DMS153 treated with DMSO at 0.1 percent for 48 hours (cell line): ENCODE measurements around the gene HOXB7.

ENCODE experiments used
- DNase-seq: peaks from one replicate; lab custom pipeline; 2025; ENCODE audit not compliant: unreplicated experiment; lab: John Stamatoyannopoulos, UW

Gene HOXB7

DNA sequence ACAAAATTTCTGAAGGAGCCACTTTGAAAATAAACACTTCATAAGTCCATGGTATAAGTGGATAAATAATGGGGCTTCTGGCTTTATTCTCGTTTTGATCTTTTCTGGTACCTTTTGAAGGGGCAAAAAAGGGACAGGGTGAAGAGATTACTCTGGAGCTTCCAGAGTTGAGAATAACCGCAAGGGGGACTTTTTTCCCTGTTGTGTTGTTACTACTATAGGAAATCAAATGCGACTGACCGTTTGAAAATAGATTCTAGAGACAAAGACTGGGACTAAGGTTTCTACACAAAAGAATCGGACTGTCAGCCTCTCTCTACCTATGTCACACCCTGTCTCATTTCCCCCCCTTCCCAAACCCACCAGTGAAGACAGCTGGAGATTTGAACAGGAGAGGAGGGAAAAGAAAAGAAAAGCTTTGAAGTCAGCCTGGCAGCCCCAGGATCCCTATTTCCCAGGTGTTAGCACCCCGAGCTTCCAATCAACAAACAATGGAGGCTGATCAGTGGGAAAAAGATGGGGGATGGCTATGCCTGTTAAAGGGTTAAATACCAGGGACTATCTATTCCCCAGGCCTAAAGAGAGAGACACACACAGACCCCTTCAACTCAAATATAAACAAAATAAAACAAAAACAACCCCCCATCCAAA, 41.0 kb downstream of the HOXB7 start:
- no peak for DNase-seq

DNA sequence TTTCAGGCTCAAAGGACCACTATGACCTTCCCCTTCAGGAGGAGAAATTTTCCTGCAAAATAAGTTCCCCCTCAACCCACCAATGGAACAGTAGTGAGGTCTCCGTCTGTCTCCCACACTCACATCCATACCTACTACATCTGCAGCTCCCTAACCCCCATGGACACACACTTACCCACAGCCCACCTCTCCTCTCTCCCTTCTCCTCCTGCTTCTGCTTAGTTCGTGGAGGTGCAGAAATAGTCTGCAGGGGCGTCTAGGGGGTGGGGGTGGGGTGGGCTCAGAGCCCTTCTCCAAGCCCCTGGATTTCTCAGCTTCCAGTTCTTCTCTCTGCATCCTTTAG, 41.6 kb downstream of the HOXB7 start:
- no peak for DNase-seq

DNA sequence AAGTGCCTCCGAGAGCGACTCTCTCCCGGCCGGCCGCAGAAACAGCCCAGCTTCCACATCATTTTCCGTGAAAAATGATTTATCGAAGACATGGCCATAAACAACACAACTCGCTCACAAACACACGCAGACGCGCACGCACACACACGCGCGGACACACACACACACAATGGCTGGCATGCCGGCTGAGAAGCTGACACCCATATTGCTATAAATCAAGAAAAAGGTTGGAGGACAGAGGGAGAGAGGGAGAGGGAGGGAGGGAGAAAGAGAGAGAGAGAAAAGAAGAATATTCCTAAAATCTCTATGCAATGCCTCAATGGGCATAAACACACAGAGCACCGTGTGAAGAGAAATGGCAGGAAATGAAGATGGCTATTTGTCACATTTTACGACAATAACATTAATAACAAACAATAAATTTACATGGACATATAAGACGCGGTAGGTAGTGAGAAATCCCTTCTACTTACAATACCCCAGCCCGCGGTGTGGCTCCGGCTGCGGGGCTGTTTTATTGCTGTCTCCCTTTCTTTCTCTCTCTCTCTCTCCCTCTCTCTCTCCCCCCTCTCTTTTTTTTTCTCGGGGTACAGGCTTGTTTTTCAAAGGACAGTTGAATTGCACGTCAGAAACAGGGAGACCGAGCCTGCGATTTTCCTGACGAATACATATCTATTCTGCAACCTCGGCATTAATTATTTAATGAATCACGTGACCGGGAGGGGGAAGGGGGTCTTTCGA, 42.1 kb downstream of the HOXB7 start:
- DNase-seq, result no peak

DNA sequence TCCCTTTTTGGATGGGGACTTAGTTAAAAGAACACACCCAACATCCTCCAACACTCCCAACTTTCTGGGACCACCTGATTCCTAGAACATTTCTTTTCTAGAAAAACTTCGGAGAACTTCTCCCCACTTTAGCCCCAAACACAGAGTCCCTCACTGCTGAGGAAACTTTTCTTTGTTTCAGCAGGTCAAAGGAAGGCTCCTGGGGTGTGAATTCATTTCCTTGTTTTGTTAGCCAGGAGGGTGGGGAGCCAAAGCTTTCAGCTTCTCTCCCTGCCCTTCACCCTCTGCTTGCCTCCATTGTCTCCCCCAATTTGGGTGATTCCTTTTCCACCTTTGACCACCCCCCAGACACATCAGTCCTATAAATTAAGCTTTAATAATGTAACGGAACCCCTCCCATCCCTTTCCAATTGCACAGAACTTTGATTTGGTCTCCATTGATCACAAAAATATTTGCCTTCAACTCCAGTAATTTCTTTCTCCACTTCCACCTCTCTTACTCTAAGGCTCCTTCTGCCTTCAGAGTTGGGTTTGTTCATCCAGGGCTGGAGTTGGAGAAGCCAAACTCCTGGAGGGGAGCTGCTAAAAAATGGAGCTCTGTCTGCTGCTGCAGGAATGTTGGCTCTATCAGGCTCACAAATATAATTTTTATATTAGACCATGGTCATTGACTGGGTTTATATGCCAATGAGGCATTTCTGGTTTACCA, 43.0 kb downstream of the HOXB7 start:
- DNase-seq, result no peak

DNA sequence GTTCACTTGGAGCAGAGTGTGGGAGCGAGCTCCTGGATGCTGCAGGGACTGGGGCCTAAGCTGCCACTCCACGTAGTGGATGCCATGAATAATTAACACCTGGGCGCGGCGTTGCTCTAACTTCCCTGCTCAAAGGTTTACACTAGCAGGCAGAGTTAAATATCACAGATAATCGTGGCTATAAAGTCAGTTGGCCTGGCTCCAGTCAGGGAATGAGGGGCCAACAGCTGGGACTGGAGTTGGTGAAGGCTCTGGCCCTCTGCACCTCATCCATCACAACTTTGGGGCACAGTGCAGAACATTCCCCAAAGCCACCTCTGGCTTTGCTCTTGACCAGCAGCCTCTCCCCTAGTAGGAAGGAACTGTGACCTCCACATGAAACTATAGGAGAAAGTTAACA, 43.6 kb downstream of the HOXB7 start:
- DNase-seq, result no peak

DNA sequence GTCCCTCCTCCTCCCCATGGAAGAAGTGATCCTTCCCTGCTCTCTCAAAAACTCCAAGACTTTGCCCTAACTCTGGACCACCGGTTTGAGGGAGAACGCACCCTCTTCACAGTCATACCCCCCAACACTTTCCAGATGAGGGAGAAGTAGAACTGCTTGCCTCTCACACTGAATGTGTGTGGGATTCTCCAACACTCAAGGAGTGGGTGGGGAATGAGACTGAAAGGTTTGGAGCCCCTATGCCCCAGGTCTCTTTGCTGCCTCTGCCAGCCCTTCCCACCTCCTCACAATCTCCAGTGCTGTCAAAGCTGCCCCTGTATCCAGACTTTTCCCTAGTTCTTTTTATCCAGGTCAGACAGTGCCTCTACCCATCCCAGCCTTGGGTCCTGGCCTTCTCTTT, 44.1 kb downstream of the HOXB7 start:
- DNase-seq, result no peak

DNA sequence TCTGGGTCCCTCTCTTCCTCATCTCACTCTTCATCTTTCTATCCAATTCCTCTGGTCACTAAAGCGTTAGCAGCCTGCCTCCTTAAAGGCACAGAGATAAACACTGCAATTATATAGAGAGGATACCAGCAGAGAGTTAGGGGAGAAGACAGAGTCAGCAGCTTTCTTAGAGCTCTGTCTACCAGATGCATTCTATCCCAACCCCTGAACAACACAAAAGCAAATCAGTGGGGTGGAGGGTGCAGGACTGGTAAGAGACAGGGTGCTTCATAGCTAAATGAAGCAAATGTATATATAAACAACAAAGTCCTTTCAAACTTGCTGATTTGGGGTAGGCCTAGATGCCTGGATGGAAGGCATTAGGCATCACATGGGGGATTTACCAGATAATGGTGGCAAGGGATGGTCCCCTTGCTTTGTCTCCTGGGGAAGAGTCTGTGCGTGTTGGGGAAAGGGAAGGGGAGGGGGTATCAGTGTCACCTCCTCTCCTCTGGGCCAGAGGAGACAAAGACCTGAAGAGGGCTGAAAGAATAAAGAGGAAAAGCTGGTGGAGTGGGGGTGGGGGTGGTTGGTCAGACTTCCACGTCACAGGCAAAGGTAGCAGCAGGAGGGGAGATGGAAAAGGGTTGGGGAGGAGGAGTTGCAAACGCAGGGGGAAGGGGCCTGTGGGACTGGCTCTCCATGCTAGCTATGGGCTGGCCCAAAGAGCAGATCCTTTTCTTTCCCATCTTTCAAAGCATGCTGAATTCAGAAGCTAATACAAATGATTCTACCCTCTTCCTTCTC, 44.7 kb downstream of the HOXB7 start:
- no peak for DNase-seq

DNA sequence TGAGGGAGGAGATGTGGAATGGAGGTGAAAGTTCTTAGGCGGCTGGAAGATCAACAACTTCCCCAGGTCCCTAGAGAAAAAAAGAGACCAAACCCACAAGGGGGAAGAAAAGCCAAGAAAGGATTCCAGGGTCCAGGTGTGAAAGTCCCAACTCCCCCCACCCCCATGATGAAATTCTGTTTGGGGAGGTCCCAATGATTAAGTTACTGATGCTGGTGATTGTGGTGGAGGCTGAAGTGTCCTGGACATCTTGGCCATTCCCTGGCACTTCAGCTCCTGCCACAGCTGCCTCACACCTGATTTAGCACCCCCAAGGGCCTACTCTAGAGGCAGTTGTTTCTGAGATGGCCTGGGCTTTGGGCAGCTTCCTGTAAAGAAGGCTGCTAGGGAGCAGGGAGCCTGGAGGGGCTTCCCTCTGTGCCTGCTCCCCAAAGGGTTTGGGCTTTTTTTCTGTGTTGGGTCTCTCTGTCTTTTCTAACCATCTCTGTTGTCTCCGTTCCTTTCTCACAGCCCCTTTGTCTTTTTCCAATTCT, 45.7 kb downstream of the HOXB7 start:
- DNase-seq, result no peak

DNA sequence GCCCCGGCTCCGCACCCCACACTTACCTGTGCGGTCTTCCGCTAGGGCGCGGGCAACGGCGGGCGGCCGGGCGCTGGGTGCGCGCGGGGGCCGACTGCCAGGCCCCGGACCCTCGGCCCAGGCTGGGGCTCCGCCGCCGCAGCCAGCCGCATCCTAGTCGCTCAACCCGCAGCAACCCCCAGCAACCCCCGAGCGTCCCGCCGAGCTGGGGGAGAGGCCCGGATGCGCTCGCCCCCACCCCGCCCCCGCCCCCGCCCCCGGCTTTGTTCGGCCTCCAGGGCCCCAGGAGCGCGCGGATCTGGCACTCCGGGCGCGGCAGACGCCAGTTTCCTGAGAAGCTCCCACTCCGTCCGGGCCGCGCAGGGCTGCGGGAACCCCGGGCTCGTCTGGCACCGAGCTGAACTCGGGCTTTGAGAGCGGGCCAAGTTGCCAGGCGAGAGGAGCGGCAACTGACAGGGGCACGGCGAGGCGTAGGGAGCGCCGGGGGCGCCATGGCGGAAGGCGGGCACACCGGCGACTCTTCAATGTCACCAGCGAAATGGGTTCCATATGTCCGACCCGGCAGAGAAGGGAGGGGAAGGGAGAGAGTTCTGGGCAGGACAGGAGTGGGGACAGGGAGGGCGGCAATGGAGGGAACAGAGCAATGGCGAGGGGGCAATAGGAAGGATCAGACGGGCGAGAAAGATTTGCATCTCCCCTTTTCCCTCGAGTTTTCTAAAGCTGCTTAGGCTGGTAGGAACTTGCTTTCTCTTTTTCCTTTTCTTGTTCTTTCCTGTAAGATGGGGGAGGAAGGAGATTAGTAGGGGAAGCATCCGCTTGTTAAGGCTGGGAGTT, 46.4 kb downstream of the HOXB7 start:
- no peak for DNase-seq

DNA sequence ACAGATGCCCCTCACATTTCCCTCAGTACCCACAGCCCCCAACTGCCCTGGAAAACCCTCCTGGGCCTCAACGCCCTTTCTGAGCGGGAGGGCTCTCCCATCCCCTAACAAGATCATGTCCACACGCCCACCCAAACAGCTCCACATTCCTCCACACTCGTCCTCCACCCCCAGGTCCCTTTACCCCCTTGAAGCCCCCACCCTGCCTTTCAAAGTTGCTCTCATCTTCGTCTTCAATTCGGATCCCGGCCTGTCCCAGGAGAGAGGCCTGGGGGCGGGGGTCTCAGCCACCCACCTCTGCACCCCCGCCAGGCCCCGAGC, 47.0 kb downstream of the HOXB7 start:
- no peak for DNase-seq

DNA sequence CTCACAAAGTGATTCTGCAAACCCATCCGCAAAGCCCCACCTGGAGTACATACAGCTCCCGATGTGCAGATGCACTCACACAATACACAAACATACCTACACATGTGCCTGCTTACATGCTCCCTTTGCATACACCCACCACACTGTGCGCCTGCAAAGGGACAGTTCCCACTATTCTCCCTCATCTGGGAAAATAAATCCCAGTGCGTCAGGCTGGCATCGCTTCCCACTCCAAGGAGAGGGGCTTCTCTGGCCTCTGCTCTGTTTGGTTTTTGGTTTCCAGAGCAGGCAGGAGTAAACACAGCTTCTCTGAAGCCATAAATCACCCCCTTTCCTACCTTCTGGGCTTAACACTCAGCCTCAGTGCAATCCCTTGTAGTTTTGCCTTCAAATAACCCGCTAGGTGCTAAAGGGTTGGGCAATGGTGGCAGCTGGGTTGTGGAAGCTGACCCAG, 47.4 kb downstream of the HOXB7 start:
- DNase-seq, result no peak

DNA sequence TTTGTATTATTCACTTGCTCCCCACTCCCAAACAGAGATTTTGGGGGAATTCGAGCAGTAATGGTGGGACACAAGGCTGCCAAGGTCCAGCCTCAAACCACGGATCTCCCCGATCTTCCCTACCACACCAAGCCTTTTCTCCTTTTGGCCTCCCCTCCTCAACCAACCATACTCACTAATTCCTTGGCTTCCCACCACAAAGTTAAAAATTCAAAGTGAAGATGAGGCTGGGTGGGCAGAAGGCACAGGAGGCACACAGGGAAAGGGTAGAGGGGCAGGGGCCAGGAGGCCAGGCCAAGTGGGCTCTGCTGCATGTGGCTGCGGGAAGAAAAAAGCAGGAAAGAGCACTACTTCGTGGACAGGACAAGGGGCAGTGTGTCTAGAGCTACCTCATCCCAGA, 47.9 kb downstream of the HOXB7 start:
- no peak for DNase-seq

DNA sequence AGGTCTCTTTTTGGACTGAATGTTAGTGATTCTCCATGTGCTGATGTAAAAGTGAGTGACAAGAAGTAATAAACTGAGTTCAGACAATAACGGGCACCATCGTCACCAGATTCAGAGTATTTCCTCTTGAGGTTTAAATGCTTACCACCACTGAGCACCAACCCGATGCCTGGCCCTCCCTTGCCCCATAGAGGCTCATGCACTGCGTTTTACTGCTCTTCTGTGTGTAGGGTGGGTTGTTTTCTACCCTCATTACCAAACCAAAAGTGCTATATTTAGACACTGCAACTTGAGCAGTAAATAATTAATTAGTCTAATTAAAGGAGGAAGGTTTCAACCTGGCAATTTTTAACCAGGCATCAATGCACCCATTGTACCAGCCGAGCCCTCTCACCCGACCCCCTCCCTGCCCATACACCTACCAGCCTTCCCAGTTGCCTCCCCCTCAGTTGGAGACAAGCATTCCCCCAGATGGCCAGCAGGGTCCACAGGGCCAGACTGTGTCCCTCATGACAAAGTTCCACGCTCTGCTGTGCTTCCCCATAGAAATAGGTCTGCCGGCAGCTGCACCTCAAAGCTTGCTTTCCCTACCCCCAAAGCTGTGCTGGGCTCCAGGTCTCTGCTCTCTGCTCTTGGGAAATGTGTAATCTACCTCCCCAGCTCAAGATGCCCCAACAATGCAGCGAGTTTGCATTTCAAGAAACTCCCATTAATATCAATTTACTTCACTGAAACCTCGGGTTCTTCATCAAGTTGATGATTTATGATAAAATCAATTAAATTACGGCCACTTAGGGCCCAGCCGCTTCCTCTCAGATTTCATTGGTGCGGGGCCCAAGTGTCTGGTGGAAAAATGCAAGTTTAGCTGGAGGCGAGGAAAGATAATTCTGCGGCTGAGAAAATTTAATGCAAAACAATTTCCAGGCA, 48.7 kb downstream of the HOXB7 start:
- DNase-seq, result no peak

DNA sequence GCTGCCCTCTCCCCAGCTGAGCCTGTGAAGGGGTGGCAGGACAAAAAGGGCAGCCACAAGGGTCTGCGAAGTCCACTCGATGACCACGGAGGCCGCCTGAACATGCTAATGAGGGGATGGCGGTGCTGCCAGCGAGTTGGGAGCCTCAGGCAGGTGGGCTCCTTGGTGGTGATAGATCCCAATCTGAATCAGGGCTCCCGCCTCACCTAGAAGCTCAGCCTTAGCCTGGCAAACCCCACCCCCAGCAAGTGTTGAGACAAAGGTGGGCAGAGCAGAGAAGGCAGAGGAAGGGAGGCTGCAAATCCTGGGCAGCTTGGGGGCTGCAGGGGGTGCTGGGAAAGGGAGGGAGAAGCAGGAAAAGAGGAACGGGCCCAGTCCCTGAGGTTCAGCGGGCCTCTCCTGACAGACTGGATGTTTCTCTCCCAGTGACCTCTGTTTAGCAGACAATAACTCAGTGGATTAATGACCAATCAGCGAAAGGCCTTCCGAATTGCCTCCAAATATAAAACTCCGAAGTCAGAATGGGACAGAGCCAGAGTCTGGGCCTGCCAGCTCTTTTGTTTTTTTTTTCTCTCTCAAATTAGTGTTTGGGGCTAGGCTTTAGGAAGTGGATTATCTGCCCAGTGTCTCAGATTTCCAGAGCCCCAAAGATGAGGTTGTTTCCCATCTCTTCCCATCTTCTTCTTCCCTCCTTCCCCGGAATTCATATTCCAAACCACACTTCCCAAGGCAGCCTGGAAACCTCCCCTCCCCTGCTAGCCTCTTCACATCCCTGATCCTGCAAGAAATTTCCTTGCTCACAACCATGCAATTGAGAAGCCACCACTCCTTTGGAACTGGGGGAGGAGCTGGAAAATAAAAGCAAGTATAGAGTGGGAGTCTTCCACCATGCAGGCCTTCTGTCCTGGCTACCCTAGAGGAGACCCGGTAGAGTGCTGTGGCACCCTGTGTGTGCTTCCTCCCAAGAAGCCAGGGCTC, 50.7 kb downstream of the HOXB7 start:
- no peak for DNase-seq

DNA sequence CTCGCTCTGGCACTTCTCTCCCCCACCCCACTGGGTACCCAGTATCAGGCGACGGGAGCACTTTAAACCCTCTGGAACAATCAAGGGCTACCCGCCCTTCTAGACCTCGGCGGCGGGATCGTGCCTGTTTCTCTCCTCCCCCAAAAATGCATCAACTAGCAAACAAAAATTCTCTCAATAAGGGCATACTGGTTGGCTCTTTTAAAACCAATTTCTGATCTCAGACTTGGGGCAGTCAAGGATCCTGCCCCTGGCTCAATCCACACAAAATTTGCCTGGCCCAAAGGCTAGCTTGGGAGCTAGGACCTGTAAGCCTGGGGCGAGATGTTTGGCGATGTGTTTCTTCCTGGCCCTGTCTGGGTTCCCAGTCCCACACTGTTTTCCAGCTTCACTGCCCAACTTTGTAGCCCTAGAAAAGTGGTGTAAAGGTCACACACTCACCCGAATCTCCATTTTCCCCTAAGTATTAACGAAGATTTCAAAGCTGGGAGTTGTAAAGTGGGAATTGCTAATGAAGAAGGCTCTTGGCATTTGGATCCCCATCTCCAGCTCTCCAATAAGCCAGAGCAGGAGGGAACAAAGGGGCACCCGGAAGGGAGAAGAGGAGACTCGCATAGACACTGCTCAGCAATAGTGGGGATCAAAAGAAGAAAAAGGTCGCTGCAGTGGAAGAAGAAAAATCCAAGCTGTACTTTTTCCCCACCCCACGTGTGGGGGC, 51.5 kb downstream of the HOXB7 start:
- DNase-seq, result no peak

DNA sequence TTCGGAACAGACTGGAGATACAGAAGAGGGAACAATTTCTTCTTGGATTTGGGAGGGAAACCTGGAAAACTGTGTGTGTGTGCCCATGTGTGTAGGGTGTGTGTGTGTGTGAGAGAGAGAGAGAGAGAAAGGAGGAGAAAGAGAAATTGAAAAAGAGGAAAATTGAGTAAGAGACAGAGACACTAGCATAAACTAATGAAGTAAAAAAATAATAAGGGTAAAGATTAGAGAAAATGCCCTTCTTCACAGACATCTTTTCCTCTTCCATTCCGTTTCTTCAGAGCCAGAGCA, 52.0 kb downstream of the HOXB7 start:
- no peak for DNase-seq

DNA sequence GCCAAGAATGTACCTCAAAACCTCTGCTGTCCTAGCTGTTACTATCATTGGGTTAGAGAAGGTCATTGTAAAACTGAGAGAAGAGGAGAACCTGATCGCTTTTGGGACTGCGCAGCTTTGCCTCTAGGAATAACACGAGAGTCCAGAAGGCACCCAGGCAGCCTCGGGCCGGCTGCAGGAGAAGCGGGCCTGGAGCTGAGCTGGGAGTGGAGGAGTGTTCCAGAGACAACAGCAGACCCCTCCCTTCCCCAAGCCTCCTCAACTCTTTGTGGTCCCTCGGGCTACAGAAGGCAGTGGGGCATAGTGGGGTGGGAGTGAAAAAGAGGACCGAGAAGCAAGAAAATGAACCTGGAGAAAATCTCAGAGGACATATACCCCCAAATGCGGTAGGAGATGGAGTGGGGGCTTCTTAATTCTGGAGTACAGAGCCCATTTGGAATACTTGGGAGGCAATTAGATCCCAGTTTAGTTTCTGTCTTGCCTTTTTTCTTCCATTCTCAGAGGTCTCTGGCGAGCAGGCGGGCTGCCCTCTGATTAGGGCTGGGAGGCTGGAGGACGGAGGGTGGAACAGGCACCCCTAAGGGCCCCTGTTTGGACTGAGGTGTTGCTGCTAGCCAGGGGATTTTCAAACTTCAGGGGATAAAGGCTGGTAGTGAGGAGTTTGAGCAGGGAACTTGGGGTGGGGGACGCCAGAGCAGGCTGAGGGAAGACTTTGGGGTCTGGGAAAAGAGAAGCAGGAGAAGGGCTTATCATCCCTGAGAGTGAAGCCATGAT, 52.6 kb downstream of the HOXB7 start:
- DNase-seq, result no peak
